Activated naive CD4-positive, alpha-beta T cell treated with anti-CD3 and anti-CD28 coated beads, Interleukin-2, amount 50 U/mL, for 16 hours (primary cell): ENCODE measurements around the gene BDP1.
"Not testable (repeated sequence)": the region's sequence is repeated elsewhere in the genome, so short reads cannot be mapped to it uniquely, and the experiment has no call there.

Experiments used
- DNase-seq: peaks from one replicate; pipeline ENCODE4 v3.0.0-alpha.2; 2020

The BDP1 gene

GRCh38 chr5:71461360-71461759, 5.9 kb downstream of the BDP1 start:
- no peak for DNase-seq

GRCh38 chr5:71471193-71471592, 15.7 kb downstream of the BDP1 start:
- no peak for DNase-seq

DNA sequence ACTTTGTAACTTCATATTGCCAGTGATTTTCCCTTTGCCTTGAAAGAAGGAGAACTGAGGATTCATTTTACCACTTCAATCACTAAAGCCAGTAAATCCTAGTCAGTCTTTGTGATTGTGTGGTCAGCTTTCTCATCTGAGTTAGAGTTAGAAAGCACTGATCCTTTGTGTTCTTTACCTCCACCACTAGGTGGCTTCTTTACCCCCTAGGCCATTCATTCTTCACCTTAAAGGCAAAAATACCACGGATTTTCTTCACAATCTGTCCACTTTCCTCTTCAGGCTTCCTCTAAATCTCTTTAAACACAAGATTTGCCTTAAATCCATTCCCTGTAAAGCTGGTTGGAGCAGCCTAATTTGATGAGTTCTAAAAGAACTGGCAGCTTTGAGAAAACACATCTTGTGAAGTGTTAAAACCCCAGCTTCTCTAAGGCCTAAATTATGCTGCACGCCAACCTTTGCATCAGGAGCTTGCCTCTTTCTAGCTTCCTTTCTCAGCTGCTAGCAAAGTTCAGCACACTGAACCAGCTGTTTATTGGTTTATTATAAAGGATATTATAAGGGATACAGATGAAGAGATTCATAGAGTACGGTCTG, 20.4 kb downstream of the BDP1 start:
- no peak for DNase-seq

- DNase-seq: no peak
These were observed 26.0 kb downstream of the BDP1 start for GRCh38 chr5:71481441-71481840.

DNA sequence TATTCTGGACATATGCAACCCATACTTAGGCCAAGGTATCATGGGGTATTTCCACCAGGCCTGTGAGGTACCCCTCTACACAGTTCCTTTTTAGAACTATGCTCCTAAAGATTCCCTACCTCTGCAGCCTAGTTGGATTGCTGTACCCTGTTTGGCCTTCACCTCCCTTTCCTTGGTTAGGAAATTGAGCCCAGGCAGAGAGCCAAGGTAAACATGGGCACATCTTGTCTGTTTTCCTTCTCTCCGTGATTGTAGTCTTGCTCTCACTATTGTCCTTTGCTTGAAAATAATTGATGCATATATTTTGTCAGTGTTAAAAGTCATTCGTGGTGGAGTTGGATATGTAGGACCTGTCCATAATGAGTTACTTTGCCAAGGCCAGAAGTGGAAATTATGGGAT, 26.7 kb downstream of the BDP1 start:
- no peak for DNase-seq

DNA sequence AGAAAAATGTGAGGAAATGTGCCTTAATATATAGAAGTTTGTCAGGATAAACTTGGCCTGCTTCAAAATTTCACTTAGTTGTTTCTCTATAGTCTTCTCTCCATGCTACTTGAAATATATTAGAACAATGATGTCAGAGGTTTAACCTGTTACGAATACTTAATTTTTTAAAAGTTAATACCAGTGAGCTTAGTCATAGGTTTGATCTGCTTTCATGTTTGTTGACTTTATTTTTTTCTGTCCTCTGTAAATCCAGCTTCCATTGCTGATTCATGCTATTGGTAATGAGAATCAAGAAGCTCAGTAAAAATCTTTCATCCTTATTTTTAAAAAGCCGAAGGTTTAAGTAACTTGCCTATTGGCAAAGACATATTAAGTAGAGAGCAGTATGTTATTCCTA, 27.9 kb downstream of the BDP1 start:
- DNase-seq: no peak

- DNase-seq: no peak
These were observed 37.6 kb downstream of the BDP1 start for GRCh38 chr5:71492817-71493615.

- not testable (repeated sequence) for DNase-seq
These were observed 38.8 kb downstream of the BDP1 start for GRCh38 chr5:71494202-71494601.

GRCh38 chr5:71498756-71499155, 43.3 kb downstream of the BDP1 start:
- DNase-seq: not testable (repeated sequence)

DNA sequence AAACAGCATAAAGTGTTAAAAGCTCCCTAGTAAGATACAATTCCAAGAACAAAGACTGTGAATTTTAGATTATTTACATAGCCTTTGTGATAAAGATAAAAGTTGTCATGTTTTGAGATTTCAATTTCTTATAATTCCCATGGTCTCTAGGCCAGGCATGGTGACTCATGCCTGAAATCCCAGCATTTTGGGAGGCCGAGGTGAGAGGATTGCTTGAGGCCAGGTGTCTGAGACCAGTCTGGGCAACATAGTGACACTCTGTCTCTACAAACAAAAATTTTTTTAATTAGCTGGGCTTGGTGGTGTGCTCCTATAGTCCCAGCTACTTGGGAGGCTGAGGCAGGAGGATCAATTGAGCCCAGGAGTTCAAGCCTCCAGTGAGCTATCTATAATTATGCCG, 48.1 kb downstream of the BDP1 start:
- no peak for DNase-seq

DNA sequence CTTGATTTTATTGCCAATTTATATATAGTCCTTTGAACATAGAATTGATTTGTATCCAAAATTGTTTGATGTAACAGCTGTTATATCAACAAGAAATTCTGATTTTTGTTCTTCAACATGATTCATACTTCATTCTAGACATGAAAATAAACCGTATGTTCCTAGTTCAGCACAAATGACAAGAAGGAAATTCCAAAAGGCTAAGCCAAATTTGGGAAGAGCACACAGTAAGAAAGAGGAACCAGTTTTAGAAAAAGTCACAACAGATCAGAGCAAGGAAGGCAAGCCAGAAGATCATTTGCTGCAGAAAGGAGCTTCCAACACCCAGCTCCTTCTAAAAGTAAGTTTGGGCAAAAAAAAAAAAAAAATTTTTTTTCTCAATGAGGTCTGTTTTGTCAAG, 66.7 kb downstream of the BDP1 start:
- no peak for DNase-seq

DNA sequence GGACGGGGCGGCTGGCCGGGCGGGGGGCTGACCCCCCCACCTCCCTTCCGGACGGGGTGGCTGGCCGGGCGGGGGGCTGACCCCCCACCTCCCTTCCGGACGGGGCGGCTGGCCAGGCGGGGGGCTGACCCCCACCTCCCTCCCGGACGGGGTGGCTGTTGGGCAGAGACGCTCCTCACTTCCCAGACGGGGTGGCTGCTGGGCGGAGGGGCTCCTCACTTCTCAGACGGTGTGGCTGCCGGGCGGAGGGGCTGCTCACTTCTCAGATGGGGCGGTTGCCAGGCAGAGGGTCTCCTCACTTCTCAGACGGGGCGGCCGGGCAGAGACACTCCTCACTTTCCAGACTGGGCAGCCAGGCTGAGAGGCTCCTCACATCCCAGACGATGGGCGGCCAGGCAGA, 70.2 kb downstream of the BDP1 start:
- DNase-seq: not testable (repeated sequence)

DNA sequence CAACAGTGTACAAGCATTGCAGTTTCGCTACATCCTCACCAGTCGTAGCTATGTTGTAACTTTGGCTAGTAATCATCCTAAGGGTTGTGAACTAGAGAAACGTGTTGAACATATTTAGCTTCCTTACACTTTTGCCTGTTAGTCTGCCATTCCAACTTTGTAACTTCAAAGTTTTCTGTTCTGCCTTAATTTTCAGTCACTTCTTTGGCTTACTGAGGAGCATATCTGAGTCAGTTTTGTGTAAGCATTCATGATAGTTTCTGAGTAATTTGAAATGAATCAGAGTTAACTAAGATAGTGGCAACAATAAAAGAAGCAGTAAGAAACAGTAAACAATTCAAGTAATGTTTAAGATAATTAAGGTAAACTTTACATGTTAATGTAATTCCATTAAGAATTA, 72.8 kb downstream of the BDP1 start:
- no peak for DNase-seq

GRCh38 chr5:71529682-71530081, 74.2 kb downstream of the BDP1 start:
- no peak for DNase-seq

GRCh38 chr5:71533142-71533541, 77.7 kb downstream of the BDP1 start:
- DNase-seq: no peak

GRCh38 chr5:71533615-71534014, 78.2 kb downstream of the BDP1 start:
- DNase-seq: no peak

GRCh38 chr5:71537687-71538086, 82.2 kb downstream of the BDP1 start:
- DNase-seq: no peak

- not testable (repeated sequence) for DNase-seq
These were observed 95.4 kb downstream of the BDP1 start for GRCh38 chr5:71550885-71551284.

DNA sequence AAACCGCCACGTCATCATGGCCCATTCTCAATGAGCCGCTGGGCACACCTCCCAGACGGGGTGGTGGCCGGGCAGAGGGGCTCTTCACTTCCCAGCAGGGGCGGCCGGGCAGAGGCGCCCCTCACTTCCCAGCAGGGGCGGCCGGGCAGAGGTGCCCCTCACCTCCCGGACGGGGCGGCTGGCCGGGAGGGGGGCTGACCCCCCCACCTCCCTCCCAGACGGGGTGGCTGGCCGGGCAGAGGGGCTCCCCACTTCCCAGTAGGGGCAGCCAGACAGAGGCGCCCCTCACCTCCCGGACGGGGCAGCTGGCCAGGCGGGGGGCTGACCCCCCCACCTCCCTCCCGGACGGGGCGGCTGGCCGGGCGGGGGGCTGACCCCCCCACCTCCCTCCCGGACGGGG, 96.1 kb downstream of the BDP1 start:
- DNase-seq: not testable (repeated sequence)

DNA sequence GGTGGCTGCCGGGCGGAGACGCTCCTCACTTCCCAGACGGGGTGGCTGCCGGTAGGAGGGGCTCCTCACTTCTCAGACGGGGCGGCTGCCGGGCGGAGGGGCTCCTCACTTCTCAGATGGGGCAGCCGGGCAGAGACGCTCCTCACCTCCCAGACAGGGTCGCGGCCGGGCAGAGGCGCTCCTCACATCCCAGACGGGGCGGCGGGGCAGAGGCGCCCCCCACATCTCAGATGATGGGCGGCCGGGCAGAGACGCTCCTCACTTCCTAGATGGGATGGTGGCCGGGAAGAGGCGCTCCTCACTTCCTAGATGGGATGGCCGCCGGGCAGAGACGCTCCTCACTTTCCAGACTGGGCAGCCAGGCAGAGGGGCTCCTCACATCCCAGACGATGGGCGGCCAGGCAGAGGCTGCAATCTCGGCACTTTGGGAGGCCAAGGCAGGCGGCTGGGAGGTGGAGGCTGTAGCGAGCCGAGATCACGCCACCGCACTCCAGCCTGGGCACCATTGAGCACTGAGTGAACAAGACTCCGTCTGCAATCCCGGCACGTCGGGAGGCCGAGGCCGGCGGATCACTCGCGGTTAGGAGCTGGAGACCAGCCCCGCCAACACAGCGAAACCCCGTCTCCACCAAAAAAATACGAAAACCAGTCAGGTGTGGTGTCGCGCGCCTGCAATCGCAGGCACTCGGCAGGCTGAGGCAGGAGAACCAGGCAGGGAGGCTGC, 96.7 kb downstream of the BDP1 start:
- not testable (repeated sequence) for DNase-seq

- no peak for DNase-seq
These were observed 107.7 kb downstream of the BDP1 start for GRCh38 chr5:71563161-71563560.

DNA sequence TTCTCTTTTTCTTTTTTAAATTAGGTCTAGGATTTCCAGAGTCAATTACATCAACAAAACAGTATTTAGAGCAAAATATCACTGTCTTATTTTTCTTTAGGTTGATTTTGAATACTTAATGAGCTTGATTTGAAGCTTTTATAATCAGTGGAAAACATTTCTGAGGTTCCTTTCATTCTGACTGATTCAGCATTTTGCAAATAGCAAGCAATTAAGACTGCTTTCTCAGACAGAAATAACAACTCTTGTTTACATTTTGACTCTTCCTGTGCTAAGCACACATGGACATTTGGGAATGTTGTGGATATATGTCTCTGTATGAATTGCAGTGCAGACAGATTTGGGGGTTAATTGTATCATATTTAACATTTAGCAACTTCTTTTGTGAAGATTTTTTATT, 109.4 kb downstream of the BDP1 start:
- no peak for DNase-seq

- DNase-seq: no peak
These were observed 114.5 kb downstream of the BDP1 start for GRCh38 chr5:71569748-71570509.
